ENCODE data around the gene GPBP1L1. TPM values are rescaled to one million over a fixed set of nuclear protein-coding genes. Genes with fewer than 3 reads are reported as not detected.

GPBP1L1 gene
- total and polyA plus RNA-seq, 2 of the 4 experiments (the other 2 are of a cell fraction), result 31.5 to 57.4 TPM

GRCh38 chr1:45594412-45594811 lies 91.9 kb downstream of the GPBP1L1 start:
- Histone ChIP-seq H3K9me3 (ENCODE audit: control insufficient read depth, insufficient read depth, low read length) (no peaks in the 10 kb centered on the region), H3K36me3 (ENCODE audit: control insufficient read depth, insufficient read depth, low read length) (peaks cover 13% of the 10 kb centered on the region), H4K91ac (ENCODE audit: insufficient read depth, low read depth, low read length) (no peak overlapping the region), H2AFZ (replicated peaks; ENCODE audit: low read length, poor library complexity) (no peak overlapping the region), H3K4me3 (ENCODE audit: insufficient read depth, low read depth, low read length) (no peak overlapping the region), H3K79me1 (ENCODE audit: low read depth in 1 of 2, low read length in 2 of 2) (peaks cover 30 to 49% of the 10 kb centered on the region in 2 experiments), H4K20me1 (ENCODE audit: insufficient read depth, low read length) (peaks cover 5% of the 10 kb centered on the region; the same call in 1 of the 2 replicates), H3K56ac (ENCODE audit: extremely low read depth, insufficient read depth, low read length) (no peak overlapping the region), H3K18ac (ENCODE audit: low read depth, low read length) (no peak overlapping the region), H3K4me2 (ENCODE audit: low read depth, low read length) (no peak overlapping the region), H2BK15ac (ENCODE audit: low read depth, low read length) (no peak overlapping the region), H3K9ac (ENCODE audit: low read depth, low read length) (no peak overlapping the region), H3K4ac (ENCODE audit: low read depth, low read length) (no peak overlapping the region), H2BK20ac (ENCODE audit: low read depth, low read length) (no peak overlapping the region), H4K5ac (ENCODE audit: low read depth, low read length) (no peak overlapping the region), H2BK120ac (ENCODE audit: low read depth, low read length) (no peak overlapping the region), H2AK5ac (ENCODE audit: low read depth, low read length) (no peak overlapping the region), H2AK9ac (replicated peaks; ENCODE audit: low read depth, low read length, poor library complexity) (no peak overlapping the region), H3K4me1 (ENCODE audit: control insufficient read depth, insufficient read depth, low read length) (no peaks in the 10 kb centered on the region; the same call in 1 of the 2 replicates), H3K23ac (ENCODE audit: low read depth, low read length) (no peak overlapping the region), H3K14ac (replicated peaks; ENCODE audit: low read depth, low read length) (no peak overlapping the region), H4K8ac (ENCODE audit: low read depth in 2 of 2, low read length in 2 of 2) (no peak overlapping the region), H3K27ac (ENCODE audit: insufficient read depth, low read length) (no peak overlapping the region), H3K9me1 (ENCODE audit: insufficient read depth, low read length) (no peaks in the 10 kb centered on the region), H3K27me3 (ENCODE audit: control insufficient read depth, insufficient read depth, low read length) (no peaks in the 10 kb centered on the region), H2BK5ac (ENCODE audit: low read depth, low read length, poor library complexity, severe bottlenecking) (no peak overlapping the region)
- in situ Hi-C loops (cut with MboI; ENCODE audit: low sequenced_read_pairs) (no loop called here), intact Hi-C loops (cut with micrococcal nuclease) (no loop called here), dilution Hi-C loops (cut with HindIII; ENCODE audit: low sequenced_read_pairs, unreplicated experiment) (no loop called here)
- BruUV-seq (replicated peaks), result no TSS peak
- no peak for TF ChIP-seq MAFK (IDR thresholded peaks at IDR 0.05; ENCODE audit: low read depth, low read length)
- no peak for TF ChIP-seq FOS (IDR thresholded peaks at IDR 0.05; ENCODE audit: low read depth, low read length)
- no peak for TF ChIP-seq USF2 (IDR thresholded peaks at IDR 0.05; ENCODE audit: low read depth, low read length)
- no peak for TF ChIP-seq NFE2L2 (IDR thresholded peaks at IDR 0.05; ENCODE audit: low read depth, low read length)
- no peak for TF ChIP-seq SMC3 (IDR thresholded peaks at IDR 0.05; ENCODE audit: low read depth, low read length)
- no peak for TF ChIP-seq RAD21 (IDR thresholded peaks at IDR 0.05; ENCODE audit: low read length)
- DNase-seq (no peak), ATAC-seq (ENCODE audit: low read depth) (no peak)
- CTCF ChIA-PET, result interaction anchor here (1.0 kb wide), 1 partner anchor 18 kb away, joined by 3 read pairs; no protein-coding TSS in a partner anchor
- POLR2A ChIA-PET (ENCODE audit: unreplicated experiment), result no interaction called here
- no CpG with 5 or more reads among the region's 4 CpGs for WGBS, 2 experiments (ENCODE audit: extremely low coverage in 2 of 2, insufficient read length in 1 of 2)
